ENCODE results near the gene PTPRM.
"Not testable (repeated sequence)": the region's sequence is repeated elsewhere in the genome, so short reads cannot be mapped to it uniquely, and the experiment has no call there.

Gene PTPRM

DNA sequence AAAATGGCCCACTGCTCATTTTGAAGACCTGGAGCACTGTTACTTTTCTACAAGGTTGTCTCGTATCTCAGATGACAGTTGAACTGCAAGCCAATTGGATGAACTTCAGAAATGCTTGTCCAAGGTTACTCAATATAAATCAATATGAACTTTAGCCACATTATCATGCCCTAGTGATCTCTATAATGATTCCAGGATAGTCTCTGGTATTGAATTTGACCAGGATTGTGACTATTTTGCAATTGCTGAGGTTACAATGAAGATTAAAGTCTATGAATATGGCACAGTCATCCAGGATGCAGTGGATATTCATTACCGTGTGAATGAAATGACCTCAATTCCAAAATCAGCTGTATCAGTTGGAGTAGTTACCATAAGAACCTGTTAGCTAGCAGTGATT is 846.1 kb downstream of the PTPRM start:
- DNase-seq: no peak

DNA sequence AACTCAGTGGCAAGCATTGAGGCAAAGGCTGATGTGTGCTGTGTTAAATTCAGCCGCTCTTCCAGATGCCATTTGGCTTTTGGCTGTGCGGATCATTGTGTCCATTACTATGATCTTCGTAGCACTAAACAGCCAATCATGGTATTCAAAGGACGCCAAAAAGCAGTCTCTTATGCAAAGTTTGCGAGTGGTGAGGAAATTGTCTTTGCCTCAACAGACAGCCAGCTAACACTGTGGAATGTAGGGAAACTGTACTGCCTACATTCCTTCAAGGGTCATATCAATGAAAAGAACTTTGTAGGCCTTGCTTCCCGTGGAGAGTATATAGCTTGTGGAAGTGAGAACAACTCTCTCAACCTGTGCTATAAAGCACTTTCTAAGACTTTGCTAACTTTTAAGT is 846.6 kb downstream of the PTPRM start:
- no peak for DNase-seq

DNA sequence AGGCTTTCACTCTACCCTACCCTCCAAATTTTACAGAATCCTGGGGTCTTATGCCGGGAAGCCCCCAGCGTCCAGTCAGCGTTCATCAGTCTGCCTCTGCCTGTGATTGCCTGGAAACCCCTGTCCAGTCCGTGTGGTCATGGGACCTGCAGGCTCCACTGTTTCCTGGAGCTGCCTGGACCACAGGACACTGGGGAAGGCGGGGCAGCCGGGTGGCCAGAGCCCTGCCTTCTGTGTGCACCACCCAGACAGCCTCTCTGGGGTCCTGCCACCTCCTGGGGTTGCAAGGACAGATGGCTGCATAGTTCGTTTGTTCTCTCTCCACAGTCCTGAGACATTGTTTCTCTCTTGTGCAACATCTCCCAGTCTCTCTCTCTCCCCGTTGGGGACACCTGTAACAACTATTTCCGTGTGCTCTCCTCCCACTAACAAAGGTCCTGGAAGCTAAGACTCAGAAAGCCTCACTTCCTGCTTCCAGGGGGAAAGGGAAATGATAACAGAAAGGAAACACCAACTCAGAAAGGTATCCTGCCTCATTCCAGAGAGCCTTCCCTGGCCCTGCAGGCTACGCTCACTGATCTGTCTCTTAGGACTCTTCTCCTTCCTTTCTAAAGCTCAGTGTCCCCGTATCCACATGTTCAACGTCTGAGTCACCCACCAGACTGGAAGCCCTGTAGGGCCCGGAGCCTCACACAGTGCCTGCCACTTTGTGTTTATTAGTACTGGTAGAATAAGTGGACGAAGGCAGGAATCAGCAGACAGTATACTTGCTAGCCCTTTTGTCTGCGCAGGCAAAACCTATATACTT is 849.3 kb downstream of the PTPRM start:
- DNase-seq: no peak

DNA sequence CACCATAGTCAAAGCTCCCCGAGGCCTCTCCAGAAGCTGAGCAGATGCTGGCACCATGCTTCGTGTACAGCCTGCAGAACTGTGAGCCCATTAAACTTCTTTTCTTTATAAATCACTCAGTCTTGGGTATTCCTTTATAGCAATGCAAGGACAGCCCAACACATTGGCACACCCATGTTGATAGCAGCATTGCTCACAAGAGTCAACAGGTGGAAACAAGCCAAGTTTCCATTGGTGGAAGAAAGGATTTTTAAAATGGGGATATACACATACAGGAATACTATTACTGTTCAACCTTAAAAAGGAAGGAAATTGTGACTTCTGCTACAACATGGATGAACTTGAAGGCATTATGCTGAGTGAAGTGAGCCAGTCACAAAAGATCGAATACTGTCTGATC is 855.3 kb downstream of the PTPRM start:
- DNase-seq: no peak

DNA sequence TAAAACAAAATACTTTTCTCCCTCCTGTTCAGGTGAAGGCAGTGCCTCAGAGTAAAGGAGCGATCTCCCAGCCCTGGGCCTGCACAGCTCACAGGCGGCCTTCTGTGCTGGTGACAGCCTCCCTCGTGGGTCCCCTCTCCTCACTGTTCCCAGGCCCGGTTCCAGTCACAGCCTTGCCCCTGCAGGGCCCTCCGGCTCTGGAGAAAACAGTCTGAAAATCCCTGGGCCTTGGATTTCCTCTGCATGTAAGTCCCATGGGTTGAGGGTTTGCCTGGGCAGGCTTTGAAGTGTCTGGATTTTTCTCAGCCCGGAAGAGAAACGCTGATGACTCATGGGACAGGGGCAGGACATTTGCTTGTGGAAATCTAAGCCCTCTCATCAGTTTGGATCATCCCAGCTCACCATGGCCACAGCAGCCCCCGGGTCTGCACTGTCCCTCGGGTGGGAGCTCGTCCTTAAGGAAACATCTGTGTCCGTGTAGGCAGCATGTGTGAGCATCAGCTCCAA is 856.0 kb downstream of the PTPRM start:
- DNase-seq: no peak

DNA sequence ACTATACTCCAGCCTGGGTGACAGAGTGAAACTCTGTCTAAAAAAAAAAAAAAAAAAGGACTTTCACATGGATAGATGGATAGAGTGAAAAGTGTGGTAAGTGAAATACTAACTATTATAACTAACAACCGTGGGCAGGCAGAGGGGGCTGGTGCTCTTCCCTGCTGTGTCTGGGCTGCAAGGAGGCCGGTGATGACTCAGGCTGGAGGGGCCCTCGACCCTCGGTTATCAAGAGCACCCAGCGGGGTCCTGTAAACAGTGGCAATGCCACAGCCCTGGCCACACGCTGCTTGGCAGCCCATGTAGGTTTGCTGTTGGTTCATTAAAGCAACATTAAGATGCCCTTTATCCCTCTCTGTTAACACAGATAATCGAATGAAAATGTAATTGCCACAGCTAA is 857.4 kb downstream of the PTPRM start:
- no peak for DNase-seq

DNA sequence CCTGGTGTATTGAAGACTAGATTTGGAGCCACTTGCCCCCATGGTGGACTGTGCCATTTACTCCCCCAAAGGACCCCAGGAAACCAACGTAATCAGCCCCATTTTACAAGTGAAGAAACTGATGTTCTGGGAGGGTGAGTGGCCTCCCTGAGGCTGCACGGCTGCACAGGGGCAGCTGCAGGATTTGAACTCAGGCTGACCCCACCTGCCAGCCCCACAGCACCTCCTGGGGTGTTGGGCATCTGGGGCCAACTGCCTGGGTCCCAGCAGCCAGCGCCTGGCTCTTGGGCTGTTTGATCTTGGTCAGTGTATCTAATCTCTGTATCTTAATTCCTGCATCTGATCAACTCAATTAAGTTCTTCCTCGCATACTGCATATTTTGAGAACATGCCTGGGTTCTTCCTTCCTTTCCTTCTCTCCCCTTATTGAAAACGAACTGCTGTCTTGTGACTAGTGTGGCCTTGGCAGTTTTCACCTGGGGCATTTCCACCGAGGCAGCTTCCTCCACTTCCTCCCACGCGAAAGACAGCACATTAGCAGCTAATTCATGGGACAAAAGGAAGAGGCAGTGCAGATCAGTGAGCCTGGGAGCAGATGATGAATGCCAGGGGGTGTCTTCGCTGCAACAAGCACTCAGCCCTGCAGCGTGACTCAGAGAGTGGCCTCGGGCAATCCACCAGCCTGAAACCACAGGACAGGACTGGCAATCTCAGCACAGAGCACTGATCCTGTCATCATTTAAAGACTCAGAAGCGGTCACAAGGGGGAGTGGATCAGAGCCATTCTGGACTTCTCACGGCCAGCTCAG is 858.0 kb downstream of the PTPRM start:
- no peak for DNase-seq

DNA sequence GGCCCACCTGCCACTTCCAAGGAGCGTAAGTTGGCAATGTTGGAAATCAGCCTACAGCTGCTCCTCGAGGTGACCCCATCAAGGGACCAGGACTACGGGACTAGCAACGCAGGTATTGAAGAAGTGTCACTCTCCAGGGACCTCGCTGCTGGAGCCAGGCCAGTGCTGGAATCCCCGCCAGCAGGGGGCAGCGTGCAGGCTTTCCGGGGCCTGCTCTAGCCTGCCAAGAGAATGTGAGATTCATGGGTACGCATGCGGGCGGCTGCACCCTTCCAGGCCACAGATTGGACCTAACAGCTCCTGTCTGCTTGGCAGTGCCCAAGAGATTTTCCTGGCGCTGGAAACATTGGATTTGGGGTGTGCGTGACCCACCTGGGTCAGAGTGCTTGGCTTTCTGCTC is 859.3 kb downstream of the PTPRM start:
- no peak for DNase-seq

DNA sequence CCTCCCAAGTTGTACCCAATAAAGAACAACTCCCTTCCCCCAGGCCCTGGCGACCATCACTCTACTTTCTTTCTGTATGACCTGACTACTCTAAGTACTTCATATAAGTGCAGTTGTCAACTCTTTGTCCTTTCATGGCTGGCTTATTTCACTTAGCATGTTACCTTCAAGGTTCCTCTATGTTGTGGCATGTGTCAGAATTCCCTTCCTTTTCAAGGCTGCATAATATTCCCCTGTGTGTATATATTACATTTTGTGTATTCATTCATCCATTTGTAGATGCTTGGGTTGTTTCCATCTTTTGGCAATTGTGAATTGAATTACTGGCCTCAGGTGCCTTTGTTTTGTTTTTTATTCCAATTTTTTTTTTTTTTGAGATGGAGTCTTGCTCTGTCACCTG is 860.2 kb downstream of the PTPRM start:
- DNase-seq: no peak

DNA sequence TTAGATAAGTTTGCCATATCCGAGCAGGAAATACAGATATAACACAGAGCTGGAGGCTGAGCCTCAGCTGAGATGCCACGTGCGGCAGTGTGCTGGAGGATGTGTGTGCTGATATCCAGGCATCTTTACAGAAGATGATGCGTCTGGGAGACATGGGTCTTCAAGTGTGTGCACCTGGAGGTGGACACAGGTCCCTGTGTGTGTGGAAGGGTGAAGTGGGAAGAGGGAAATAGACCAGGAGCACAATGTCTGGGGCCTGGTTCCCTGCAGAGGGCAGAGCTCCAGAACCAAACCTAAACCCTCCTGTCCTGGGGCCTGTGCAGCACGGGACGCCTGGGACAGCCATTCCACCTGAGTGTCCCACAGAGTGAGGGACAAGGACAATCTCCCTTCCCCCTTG is 861.8 kb downstream of the PTPRM start:
- DNase-seq: no peak

DNA sequence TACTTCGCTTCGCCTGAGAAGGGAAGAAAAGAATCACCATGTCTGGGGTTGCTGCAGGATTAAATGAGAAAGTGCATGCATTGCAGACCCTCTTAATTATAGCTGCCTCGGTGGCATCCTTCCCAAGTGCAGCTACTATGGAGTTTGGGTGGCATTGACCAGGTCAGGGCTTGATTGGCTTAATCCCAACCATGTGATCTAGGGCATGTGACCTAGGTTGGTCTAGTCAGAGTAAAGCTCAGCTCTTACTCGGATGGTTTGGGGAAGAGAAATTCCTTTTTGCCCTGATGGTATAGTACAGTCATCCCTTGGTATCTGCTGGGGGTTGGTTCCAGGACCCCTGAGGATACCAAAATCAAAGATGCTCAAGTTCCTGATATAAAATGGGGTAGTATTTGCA is 863.9 kb downstream of the PTPRM start:
- DNase-seq: no peak

DNA sequence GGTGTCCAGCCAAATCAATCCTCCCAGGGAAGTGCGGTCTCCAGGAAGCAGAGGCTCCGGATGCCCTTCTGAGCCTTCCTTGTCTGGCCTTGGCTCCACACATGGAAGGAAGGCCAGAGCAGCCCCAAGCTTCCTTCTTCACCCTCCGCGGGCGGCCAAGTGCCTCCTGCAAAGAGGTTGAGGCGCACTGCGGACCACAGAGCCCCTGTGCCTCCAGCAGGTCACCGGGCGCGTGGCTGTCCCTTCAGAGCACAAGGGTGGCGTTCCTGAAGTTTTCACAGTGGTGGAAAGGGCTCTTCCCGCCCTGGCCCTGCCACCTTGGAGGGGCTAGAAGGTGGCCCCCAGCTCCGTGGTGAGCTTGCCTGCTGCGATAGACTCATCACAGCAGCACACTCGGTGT is 866.2 kb downstream of the PTPRM start:
- no peak for DNase-seq

DNA sequence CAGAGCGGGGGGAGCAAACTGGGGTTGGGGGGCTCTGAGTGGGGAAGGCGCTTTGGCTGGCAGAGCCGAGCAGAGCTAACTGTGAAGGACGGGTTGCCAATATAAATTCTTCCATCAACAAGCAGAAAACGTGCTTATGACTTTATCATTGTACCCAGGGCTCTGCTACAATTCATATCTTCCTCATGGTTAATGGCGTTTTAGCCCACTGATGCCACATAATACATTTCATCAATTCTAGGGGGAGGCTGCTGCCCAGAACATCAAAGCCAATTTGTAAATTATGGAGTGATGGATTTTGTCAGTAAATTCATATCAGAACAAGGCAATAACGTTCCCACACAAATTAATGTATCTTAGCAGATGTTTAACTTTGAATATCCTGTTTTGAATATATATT is 866.7 kb downstream of the PTPRM start:
- no peak for DNase-seq

DNA sequence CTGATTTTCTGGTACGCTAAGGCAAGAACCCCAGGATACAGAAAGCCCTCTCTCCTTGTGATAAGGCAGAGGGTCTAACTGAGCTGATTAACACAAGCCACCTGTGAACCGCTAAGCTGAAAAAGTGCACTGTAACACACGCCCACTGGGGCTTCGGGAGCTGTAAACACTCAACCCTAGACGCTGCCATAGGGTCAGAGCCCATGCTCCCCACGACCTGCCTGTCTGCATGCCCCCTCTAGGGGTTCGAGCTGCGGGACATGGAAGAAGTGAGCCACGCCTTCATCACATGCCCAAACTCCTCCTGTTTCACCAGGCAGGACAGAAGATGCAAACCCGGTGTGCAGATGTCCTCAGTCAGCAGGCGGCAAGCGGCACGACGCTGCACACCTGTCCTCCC is 868.3 kb downstream of the PTPRM start:
- no peak for DNase-seq

DNA sequence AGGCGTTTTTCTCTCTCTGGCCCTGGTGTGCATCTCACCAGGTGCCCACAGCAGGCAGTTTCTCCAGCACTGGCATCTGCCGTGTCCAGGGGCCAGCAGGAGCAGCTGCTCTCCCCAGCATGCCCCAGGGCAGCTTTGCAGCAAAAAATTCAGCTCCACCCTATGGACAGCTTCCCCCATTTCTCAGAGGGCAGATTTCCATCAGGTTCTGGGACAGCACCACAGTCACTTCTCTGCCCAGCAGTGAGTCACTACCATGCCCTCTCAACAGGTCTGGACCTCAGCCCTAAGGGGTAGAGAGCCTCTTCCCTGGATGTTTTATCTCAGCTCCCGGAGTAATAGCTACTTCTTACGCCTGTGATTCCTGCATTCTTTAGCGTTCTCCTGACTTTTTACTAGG is 871.9 kb downstream of the PTPRM start:
- DNase-seq: no peak

DNA sequence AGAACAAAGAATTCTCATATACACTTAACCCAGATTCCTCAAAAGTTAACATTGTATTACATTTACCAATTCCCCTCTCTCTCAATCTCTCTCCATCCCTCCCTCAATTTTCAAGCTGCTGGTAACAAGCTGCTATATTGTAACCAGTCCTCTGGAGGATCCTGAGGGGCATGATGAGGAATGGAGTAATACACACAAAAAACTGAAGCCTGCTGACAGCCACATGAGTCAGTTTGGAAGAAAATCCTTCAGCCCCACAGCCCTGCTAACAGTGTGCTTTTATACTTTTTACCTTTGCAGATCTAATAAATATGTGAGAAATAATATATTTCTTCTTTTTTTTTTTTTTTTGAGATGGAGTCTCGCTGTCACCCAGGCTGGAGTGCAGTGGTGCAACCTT is 876.4 kb downstream of the PTPRM start:
- DNase-seq: no peak

DNA sequence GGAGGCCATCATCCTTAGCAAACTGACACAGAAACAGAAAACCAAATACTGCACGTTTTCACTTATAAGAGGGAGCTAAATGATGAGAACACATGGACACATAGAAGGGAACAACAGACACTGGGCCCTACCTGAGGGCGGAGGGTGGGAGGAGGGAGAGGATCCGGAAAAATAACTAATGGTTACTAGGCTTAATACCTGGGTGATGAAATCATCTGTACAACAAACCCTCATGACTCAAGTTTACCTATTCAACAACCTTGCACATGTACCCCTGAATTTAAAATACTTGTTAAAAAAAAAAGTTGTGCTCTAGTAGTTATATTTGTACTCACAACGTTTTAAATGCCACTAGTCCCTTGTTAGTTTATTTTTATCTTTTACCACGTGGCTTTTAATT is 879.8 kb downstream of the PTPRM start:
- DNase-seq: not testable (repeated sequence)

DNA sequence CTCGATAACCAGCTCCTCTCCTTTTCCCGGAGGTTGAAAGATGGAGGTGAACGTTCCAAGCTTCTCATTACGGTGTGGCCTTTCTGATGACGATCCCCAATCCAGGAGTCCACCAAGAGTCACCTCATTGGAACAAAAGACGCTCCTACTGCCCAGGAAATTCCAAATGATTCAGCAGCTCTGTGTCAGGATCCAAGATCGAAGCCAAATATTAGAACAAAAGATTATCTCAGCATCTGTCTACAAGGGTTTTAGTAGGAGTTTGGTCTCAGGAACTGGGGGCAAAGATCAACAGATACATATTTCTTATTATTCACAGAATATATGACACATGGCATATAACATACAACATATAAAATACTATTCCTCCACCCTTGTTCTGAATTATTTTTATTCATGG is 881.0 kb downstream of the PTPRM start:
- no peak for DNase-seq

DNA sequence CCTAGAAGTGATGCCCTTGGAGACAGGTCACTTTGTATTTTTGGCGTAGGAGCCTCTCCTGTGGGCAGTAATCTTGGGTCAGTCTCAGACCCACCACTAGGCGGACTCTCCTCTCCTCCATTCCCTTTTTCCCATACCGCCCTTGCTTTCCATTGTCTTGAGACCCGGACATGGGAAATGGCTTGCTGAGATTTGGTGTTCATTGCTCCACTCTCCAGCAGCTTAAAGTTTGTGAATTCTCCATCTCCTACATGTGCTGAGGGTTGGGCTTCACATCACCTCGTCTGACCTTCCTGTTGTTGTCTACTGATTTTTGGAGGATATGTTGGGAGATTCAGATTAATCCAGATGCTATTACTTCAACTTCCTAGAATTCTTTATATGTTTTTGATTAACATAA is 882.9 kb downstream of the PTPRM start:
- DNase-seq: no peak

DNA sequence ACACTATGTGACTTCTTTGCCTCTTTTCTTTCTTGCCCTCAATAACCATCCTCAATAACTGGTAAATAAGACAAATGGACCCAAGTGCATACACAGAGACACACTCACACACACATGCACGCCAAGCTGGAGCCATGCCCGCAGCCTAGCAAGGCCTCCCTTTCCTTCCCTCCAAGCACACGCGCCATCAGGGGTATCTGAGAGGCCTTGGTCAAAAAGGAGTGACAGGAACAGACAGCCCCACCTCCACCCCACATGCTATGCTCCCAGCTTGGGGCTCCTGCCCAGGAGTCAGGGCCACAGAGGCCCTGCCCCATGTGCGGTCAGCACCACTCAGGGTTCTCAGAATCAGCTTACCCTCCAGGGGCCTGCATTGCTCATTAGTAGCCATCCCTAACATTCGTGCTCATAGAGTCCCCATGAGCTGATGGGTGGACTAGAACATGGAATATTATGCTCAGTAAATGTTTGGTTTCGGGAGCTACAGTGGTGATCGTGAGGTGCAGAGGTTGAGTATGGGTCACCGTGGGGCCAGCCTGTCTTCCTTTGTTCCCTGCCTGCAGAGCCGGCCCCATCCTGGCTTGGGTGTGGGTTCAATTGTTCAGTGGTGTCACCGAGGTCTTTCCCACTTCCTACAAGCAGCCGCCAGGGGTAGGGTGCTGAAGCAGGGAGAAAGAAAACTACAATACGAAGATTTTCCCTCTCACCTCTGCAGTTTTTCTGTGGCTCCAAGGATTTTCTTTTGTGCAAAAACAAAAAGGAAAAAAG is 884.0 kb downstream of the PTPRM start:
- no peak for DNase-seq

DNA sequence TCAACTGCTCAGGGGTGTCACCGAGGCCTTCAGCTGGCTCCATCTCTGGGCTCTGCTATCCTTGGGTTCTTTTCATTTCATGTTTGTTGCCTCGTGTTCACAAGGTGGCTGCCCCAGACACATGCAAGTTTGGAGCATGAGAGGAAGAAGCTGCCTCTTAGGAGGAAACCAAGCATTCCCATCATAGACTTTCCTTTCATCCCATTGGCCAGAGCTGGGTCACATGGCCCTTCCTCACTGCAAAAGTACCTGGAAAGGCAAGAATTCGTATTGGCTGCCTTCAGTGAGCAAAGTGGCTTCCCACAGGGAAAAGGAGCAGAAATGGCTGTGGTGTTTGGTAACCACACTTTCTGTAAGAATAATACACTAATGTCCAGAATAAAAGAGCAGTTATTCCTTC is 886.4 kb downstream of the PTPRM start:
- no peak for DNase-seq

DNA sequence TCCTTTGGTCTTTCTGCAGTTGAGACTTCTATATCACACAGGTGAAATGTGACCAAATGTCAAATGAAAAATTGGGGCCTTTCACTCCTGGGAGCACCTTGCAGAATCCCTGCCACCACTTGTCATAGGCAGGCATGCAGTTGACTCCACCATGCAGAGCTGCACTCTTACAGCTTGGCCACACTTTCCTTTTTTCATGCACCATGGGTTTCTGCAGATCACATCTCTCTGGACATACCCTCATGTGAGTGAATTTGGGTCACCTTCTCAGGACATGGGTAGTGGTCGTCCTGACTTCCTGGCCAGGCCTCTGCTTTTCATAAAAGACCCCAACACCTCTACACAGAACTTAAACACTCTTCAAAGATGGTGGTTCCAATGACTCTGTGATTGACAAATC is 887.0 kb downstream of the PTPRM start:
- no peak for DNase-seq

Measured in NCI-H1105 (cell line).